Neural cell (in vitro differentiated cells): Measurements from ENCODE around the gene NOTCH3. TPM values are rescaled to one million over a fixed set of nuclear protein-coding genes. Genes with fewer than 3 reads are reported as not detected.

Experiments
- H2AFZ ChIP-seq: fragments of 200-600, 300-800 bp; sonication (generic), shearing (Covaris generic); 2 replicates; pipeline ENCODE4 v1.6.0; 2014; ENCODE audit warnings: low read depth, mild to moderate bottlenecking, antibody characterized with exemption, low read length, moderate library complexity
- H3F3A ChIP-seq: fragments of 200-600 bp; shearing (Covaris generic); 2 replicates; pipeline ENCODE4 v1.6.1; 2016; ENCODE audit warnings: mild to moderate bottlenecking, moderate library complexity, mixed read lengths, antibody characterized with exemption, low read length; ENCODE audit not compliant: insufficient read depth, poor library complexity, severe bottlenecking
- H3K27ac ChIP-seq: fragments of 200-600, 300-800 bp; sonication (generic), shearing (Covaris generic); 2 replicates; pipeline ENCODE4 v1.5.1; 2014; ENCODE audit warnings: mild to moderate bottlenecking, low read length, moderate library complexity
- H3K27me3 ChIP-seq: fragments of 300-800, 200-600 bp; sonication (generic), shearing (Covaris generic); 2 replicates; pipeline ENCODE4 v1.6.0; 2014; ENCODE audit warnings: mild to moderate bottlenecking, low read depth, low read length, moderate library complexity; ENCODE audit not compliant: insufficient read depth
- H3K36me3 ChIP-seq: fragments of 300-800, 200-600 bp; sonication (generic), shearing (Covaris generic); 2 replicates; pipeline ENCODE4 v1.5.1; 2014; ENCODE audit warnings: mild to moderate bottlenecking, antibody characterized with exemption, low read length, moderate library complexity; ENCODE audit not compliant: insufficient read depth
- H3K4me2 ChIP-seq: fragments of 300-800, 200-600 bp; sonication (generic), shearing (Covaris generic); 2 replicates; pipeline ENCODE4 v1.6.0; 2014; ENCODE audit warnings: mild to moderate bottlenecking, low read length
- H3K4me3 ChIP-seq: fragments of 300-800, 200-600 bp; sonication (generic), shearing (Covaris generic); 2 replicates; pipeline ENCODE4 v1.5.1; 2014; ENCODE audit warnings: mild to moderate bottlenecking, low read length, moderate library complexity
- H3K79me2 ChIP-seq: fragments of 200-600 bp; shearing (Covaris generic); replicated peaks from 2 replicates; pipeline ENCODE4 v1.6.0; 2014; ENCODE audit warnings: mild to moderate bottlenecking, low read length, moderate library complexity; ENCODE audit not compliant: insufficient read depth
- H3K9ac ChIP-seq: fragments of 300-800, 200-600 bp; sonication (generic), shearing (Covaris generic); 2 replicates; pipeline ENCODE4 v1.6.1; 2016; ENCODE audit warnings: mild to moderate bottlenecking, low read length, mixed read lengths
- H3K9me2 ChIP-seq: fragments of 200-600 bp; shearing (Covaris generic); 2 replicates; pipeline ENCODE4 v1.6.1; 2016; ENCODE audit warnings: mild to moderate bottlenecking, low read length, mixed read lengths; ENCODE audit not compliant: insufficient read depth
- H3K9me3 ChIP-seq: fragments of 200-600, 300-800 bp; sonication (generic), shearing (Covaris generic); 2 replicates; pipeline ENCODE4 v1.6.1; 2016; ENCODE audit warnings: mild to moderate bottlenecking, mixed run types, low read length, moderate library complexity, mixed read lengths
- H4K20me1 ChIP-seq: fragments of 200-600 bp; shearing (Covaris generic); 2 replicates; pipeline ENCODE4 v1.6.1; 2016; ENCODE audit warnings: mild to moderate bottlenecking, mixed run types; ENCODE audit not compliant: insufficient read depth
- CTCF ChIP-seq: fragments of 450-650 bp; IDR thresholded peaks from 2 replicates; pipeline ENCODE4 v1.5.1; 2014; ENCODE audit warnings: antibody characterized with exemption, mild to moderate bottlenecking, moderate library complexity; ENCODE audit not compliant: poor library complexity, severe bottlenecking
- EP300 ChIP-seq: fragments of 450-650 bp; conservative IDR thresholded peaks from 2 replicates; pipeline ENCODE4 v1.6.1; 2014; ENCODE audit warnings: antibody characterized with exemption, mild to moderate bottlenecking, moderate library complexity; ENCODE audit not compliant: poor library complexity, severe bottlenecking
- EZH2 ChIP-seq: fragments of 200-600, 300-800 bp; shearing (Covaris generic), sonication (generic); IDR thresholded peaks from 2 replicates; pipeline ENCODE4 v1.6.1; 2014; ENCODE audit warnings: antibody characterized with exemption, low read length, borderline replicate concordance, mild to moderate bottlenecking; ENCODE audit not compliant: insufficient read depth, poor library complexity, severe bottlenecking
- MXI1 ChIP-seq: fragments of 450-650 bp; conservative IDR thresholded peaks from 2 replicates; pipeline ENCODE4 v1.6.1; 2014; ENCODE audit warnings: antibody characterized with exemption, mild to moderate bottlenecking; ENCODE audit not compliant: poor library complexity, severe bottlenecking
- POLR2AphosphoS5 ChIP-seq: IDR thresholded peaks from 2 replicates; pipeline ENCODE4 v1.6.1; 2012
- RAD21 ChIP-seq: fragments of 450-650 bp; conservative IDR thresholded peaks from 2 replicates; pipeline ENCODE4 v1.6.1; 2014; ENCODE audit warnings: antibody characterized with exemption, mild to moderate bottlenecking, moderate library complexity
- SMC3 ChIP-seq: fragments of 450-650 bp; conservative IDR thresholded peaks from 2 replicates; pipeline ENCODE4 v1.6.1; 2014; ENCODE audit warnings: antibody characterized with exemption, mild to moderate bottlenecking, moderate library complexity; ENCODE audit not compliant: poor library complexity
- TAF1 ChIP-seq: IDR thresholded peaks from 2 replicates; pipeline ENCODE4 v1.6.1; 2012; ENCODE audit warnings: low read depth
- polyA plus RNA-seq: library from polyadenylated mRNA; depleted of rRNA; stranded (reverse); fragments of >200 nt; gene quantifications from 2 replicates; pipeline ENCODE4 v1.2.3, GENCODE V29; 2014
- TF ChIP-seq, protein P1 (sequence below): IDR thresholded peaks from 2 replicates; pipeline ENCODE4 v1.6.1; 2012; ENCODE audit warnings: borderline replicate concordance

Gene NOTCH3
- polyA plus RNA-seq, 1 donor from 2014 or later, result 0.21 TPM

- Histone ChIP-seq H3K9ac (no peak overlapping the region), H3K9me3 (no peaks in the 10 kb centered on the region), H3K4me3 (no peak overlapping the region), H3K27ac (no peak overlapping the region), H3K36me3 (peaks cover 5% of the 10 kb centered on the region), H3K79me2 (peaks cover 4% of the 10 kb centered on the region), H4K20me1 (no peaks in the 10 kb centered on the region), H3F3A (no peaks in the 10 kb centered on the region), H3K9me2 (no peaks in the 10 kb centered on the region), H3K27me3 (no peaks in the 10 kb centered on the region), H2AFZ (no peak overlapping the region), H3K4me2 (no peak overlapping the region)
- TF ChIP-seq, protein P1, sequence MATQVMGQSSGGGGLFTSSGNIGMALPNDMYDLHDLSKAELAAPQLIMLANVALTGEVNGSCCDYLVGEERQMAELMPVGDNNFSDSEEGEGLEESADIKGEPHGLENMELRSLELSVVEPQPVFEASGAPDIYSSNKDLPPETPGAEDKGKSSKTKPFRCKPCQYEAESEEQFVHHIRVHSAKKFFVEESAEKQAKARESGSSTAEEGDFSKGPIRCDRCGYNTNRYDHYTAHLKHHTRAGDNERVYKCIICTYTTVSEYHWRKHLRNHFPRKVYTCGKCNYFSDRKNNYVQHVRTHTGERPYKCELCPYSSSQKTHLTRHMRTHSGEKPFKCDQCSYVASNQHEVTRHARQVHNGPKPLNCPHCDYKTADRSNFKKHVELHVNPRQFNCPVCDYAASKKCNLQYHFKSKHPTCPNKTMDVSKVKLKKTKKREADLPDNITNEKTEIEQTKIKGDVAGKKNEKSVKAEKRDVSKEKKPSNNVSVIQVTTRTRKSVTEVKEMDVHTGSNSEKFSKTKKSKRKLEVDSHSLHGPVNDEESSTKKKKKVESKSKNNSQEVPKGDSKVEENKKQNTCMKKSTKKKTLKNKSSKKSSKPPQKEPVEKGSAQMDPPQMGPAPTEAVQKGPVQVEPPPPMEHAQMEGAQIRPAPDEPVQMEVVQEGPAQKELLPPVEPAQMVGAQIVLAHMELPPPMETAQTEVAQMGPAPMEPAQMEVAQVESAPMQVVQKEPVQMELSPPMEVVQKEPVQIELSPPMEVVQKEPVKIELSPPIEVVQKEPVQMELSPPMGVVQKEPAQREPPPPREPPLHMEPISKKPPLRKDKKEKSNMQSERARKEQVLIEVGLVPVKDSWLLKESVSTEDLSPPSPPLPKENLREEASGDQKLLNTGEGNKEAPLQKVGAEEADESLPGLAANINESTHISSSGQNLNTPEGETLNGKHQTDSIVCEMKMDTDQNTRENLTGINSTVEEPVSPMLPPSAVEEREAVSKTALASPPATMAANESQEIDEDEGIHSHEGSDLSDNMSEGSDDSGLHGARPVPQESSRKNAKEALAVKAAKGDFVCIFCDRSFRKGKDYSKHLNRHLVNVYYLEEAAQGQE, result no peak
- TF ChIP-seq TAF1, result no peak
- no peak for TF ChIP-seq RAD21
- no peak for TF ChIP-seq EZH2
- TF ChIP-seq MXI1, result no peak
- TF ChIP-seq EP300, result no peak
- TF ChIP-seq SMC3, result no peak
- no peak for TF ChIP-seq POLR2AphosphoS5
- TF ChIP-seq CTCF, result no peak
Observed at GRCh38 chr19:15122331-15123030, 78.3 kb downstream of the NOTCH3 start.

- H3K36me3 ChIP-seq, result peaks cover 5% of the 10 kb centered on the region
Observed at GRCh38 chr19:15120135-15121026, 80.4 kb downstream of the NOTCH3 start.

More at GRCh38 chr19:15120135-15121026, 80.4 kb downstream of the NOTCH3 start:
- peaks cover 4% of the 10 kb centered on the region for H3K79me2 ChIP-seq
- TF ChIP-seq TAF1, result no peak
- no peak overlapping the region for H3K4me3 ChIP-seq
- no peaks in the 10 kb centered on the region for H3K27me3 ChIP-seq
- H3F3A ChIP-seq, result no peaks in the 10 kb centered on the region
- H3K9me3 ChIP-seq, result no peaks in the 10 kb centered on the region
- H3K27ac ChIP-seq, result no peak overlapping the region
- H3K4me2 ChIP-seq, result no peak overlapping the region
- no peaks in the 10 kb centered on the region for H3K9me2 ChIP-seq
- no peak overlapping the region for H3K9ac ChIP-seq
- no peak overlapping the region for H2AFZ ChIP-seq
- H4K20me1 ChIP-seq, result no peaks in the 10 kb centered on the region
